ENCODE measurements around the gene NHLRC4.

Gene NHLRC4

GRCh38 chr16:568401-569258, 1.8 kb downstream of the NHLRC4 start:
- no peak for DNase-seq

GRCh38 chr16:569445-570254, 2.8 kb downstream of the NHLRC4 start, which contains the start of gene PIGQ:
PIGQ (plus strand) TSS chr16:569968; CDS start chr16:574075, 4,107 bp downstream.
- DNase-seq: peak in 1 of 2 donors; percentile 42

GRCh38 chr16:572865-573650, 6.3 kb downstream of the NHLRC4 start:
- no peak for DNase-seq

- no peak for DNase-seq
Observed at GRCh38 chr16:574021-574760, 7.4 kb downstream of the NHLRC4 start.

GRCh38 chr16:575354-576196, 8.8 kb downstream of the NHLRC4 start:
- no peak for DNase-seq

GRCh38 chr16:576197-576822, 9.5 kb downstream of the NHLRC4 start:
- DNase-seq: no peak

GRCh38 chr16:576823-577201, 10.0 kb downstream of the NHLRC4 start:
- DNase-seq: no peak

- DNase-seq: no peak
Observed at GRCh38 chr16:577796-578195, 11.0 kb downstream of the NHLRC4 start.

GRCh38 chr16:578232-578869, 11.5 kb downstream of the NHLRC4 start:
- no peak for DNase-seq

GRCh38 chr16:578870-579405, 12.1 kb downstream of the NHLRC4 start:
- no peak for DNase-seq

GRCh38 chr16:580141-580945, 13.5 kb downstream of the NHLRC4 start:
- DNase-seq: no peak

GRCh38 chr16:580946-581498, 14.2 kb downstream of the NHLRC4 start:
- no peak for DNase-seq

GRCh38 chr16:582218-582613, 15.4 kb downstream of the NHLRC4 start:
- no peak for DNase-seq

- no peak for DNase-seq
Observed at GRCh38 chr16:582614-583331, 16.0 kb downstream of the NHLRC4 start.

GRCh38 chr16:583470-583814, 16.6 kb downstream of the NHLRC4 start:
- DNase-seq: no peak

- no peak for DNase-seq
Observed at GRCh38 chr16:583815-584591, 17.2 kb downstream of the NHLRC4 start.

- no peak for DNase-seq
Observed at GRCh38 chr16:585351-585750, 18.5 kb downstream of the NHLRC4 start.

All from hippocampal formation (tissue), 2 donors.